H1 (cell line): Measurements from ENCODE around the gene CUEDC2. TPM values are rescaled to one million over a fixed set of nuclear protein-coding genes. Genes with fewer than 3 reads are reported as not detected.

Experiments
- BCL11A ChIP-seq, 2 experiments: IDR thresholded peaks; one replicate each; pipeline ENCODE4 v1.6.1; 2011; ENCODE audit warnings: low read depth in 2 of 2, low read length in 2 of 2, mild to moderate bottlenecking in 2 of 2
- EGR1 ChIP-seq: IDR thresholded peaks from 2 replicates; pipeline ENCODE4 v1.6.1; 2011; ENCODE audit warnings: low read depth, low read length, borderline replicate concordance
- FOSL1 ChIP-seq: IDR thresholded peaks from 2 replicates; pipeline ENCODE4 v1.6.1; 2011; ENCODE audit warnings: mild to moderate bottlenecking, low read depth, low read length, moderate library complexity; ENCODE audit not compliant: insufficient read depth
- HDAC6 ChIP-seq: IDR thresholded peaks from one replicate; pipeline ENCODE4 v1.7.1; 2012; ENCODE audit warnings: low read depth, mild to moderate bottlenecking, inconsistent platforms, low read length, moderate library complexity
- SIX5 ChIP-seq: IDR thresholded peaks from 2 replicates; pipeline ENCODE4 v1.6.1; 2011; ENCODE audit warnings: mild to moderate bottlenecking, low read depth, low read length
- TAF7 ChIP-seq: optimal IDR thresholded peaks from 2 replicates; pipeline ENCODE3; 2011; ENCODE audit warnings: low read depth, mild to moderate bottlenecking, inconsistent platforms, low read length, moderate library complexity, borderline replicate concordance
- polyA plus RNA-seq, 7 experiments: library from polyadenylated mRNA; depleted of rRNA in 3 of 7; stranded (reverse) in 5 of 7; unstranded in 2 of 7; fragments of >200 nt in 5 of 7; fragments of 200-250 nt in 2 of 7; gene quantifications; 1 replicate in 5 of 7; 2 replicates in 1 of 7; 4 replicates in 1 of 7; pipeline versions ENCODE4 v1.2.1 to v1.2.3, GENCODE V29; 2011 to 2013; ENCODE audit warnings: missing spikeins in 2 of 7, mixed read lengths in 2 of 7
- total RNA-seq: library from RNA; stranded (reverse); fragmentation: NEBNext Ultra II Directional; extraction: Animal tissue kit (Norgen Biotek cat#: 25700); gene quantifications from 2 replicates; pipeline ENCODE4 v1.2.1, GENCODE V29; 2021
- TF ChIP-seq, protein P1 (sequence below): fragments of 300-600 bp; sonication (generic); IDR thresholded peaks from 2 replicates; pipeline ENCODE4 v1.7.1; 2012; ENCODE audit warnings: low read length, moderate library complexity, mild to moderate bottlenecking, inconsistent platforms; ENCODE audit not compliant: insufficient replicate concordance

The CUEDC2 gene
- total and polyA plus RNA-seq, 2 of the 8 experiments (the other 6 are each of a cell fraction or from before 2014, with no cell fraction given), result 41.7 to 55.2 TPM

- TF ChIP-seq FOSL1 (no peak), TAF7 (no peak), BCL11A (IDR thresholded peaks at IDR 0.05; ENCODE audit: low read depth in 2 of 2, low read length in 2 of 2) (no peak), HDAC6 (no peak), SIX5 (no peak), EGR1 (no peak)
- TF ChIP-seq, protein P1, sequence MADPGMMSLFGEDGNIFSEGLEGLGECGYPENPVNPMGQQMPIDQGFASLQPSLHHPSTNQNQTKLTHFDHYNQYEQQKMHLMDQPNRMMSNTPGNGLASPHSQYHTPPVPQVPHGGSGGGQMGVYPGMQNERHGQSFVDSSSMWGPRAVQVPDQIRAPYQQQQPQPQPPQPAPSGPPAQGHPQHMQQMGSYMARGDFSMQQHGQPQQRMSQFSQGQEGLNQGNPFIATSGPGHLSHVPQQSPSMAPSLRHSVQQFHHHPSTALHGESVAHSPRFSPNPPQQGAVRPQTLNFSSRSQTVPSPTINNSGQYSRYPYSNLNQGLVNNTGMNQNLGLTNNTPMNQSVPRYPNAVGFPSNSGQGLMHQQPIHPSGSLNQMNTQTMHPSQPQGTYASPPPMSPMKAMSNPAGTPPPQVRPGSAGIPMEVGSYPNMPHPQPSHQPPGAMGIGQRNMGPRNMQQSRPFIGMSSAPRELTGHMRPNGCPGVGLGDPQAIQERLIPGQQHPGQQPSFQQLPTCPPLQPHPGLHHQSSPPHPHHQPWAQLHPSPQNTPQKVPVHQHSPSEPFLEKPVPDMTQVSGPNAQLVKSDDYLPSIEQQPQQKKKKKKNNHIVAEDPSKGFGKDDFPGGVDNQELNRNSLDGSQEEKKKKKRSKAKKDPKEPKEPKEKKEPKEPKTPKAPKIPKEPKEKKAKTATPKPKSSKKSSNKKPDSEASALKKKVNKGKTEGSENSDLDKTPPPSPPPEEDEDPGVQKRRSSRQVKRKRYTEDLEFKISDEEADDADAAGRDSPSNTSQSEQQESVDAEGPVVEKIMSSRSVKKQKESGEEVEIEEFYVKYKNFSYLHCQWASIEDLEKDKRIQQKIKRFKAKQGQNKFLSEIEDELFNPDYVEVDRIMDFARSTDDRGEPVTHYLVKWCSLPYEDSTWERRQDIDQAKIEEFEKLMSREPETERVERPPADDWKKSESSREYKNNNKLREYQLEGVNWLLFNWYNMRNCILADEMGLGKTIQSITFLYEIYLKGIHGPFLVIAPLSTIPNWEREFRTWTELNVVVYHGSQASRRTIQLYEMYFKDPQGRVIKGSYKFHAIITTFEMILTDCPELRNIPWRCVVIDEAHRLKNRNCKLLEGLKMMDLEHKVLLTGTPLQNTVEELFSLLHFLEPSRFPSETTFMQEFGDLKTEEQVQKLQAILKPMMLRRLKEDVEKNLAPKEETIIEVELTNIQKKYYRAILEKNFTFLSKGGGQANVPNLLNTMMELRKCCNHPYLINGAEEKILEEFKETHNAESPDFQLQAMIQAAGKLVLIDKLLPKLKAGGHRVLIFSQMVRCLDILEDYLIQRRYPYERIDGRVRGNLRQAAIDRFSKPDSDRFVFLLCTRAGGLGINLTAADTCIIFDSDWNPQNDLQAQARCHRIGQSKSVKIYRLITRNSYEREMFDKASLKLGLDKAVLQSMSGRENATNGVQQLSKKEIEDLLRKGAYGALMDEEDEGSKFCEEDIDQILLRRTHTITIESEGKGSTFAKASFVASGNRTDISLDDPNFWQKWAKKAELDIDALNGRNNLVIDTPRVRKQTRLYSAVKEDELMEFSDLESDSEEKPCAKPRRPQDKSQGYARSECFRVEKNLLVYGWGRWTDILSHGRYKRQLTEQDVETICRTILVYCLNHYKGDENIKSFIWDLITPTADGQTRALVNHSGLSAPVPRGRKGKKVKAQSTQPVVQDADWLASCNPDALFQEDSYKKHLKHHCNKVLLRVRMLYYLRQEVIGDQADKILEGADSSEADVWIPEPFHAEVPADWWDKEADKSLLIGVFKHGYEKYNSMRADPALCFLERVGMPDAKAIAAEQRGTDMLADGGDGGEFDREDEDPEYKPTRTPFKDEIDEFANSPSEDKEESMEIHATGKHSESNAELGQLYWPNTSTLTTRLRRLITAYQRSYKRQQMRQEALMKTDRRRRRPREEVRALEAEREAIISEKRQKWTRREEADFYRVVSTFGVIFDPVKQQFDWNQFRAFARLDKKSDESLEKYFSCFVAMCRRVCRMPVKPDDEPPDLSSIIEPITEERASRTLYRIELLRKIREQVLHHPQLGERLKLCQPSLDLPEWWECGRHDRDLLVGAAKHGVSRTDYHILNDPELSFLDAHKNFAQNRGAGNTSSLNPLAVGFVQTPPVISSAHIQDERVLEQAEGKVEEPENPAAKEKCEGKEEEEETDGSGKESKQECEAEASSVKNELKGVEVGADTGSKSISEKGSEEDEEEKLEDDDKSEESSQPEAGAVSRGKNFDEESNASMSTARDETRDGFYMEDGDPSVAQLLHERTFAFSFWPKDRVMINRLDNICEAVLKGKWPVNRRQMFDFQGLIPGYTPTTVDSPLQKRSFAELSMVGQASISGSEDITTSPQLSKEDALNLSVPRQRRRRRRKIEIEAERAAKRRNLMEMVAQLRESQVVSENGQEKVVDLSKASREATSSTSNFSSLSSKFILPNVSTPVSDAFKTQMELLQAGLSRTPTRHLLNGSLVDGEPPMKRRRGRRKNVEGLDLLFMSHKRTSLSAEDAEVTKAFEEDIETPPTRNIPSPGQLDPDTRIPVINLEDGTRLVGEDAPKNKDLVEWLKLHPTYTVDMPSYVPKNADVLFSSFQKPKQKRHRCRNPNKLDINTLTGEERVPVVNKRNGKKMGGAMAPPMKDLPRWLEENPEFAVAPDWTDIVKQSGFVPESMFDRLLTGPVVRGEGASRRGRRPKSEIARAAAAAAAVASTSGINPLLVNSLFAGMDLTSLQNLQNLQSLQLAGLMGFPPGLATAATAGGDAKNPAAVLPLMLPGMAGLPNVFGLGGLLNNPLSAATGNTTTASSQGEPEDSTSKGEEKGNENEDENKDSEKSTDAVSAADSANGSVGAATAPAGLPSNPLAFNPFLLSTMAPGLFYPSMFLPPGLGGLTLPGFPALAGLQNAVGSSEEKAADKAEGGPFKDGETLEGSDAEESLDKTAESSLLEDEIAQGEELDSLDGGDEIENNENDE, result no peak
Measured at GRCh38 chr10:102416695-102417094, 15.7 kb downstream of the CUEDC2 start (continued).
